ENCODE measurements around the gene SLC6A3.

Gene SLC6A3

DNA sequence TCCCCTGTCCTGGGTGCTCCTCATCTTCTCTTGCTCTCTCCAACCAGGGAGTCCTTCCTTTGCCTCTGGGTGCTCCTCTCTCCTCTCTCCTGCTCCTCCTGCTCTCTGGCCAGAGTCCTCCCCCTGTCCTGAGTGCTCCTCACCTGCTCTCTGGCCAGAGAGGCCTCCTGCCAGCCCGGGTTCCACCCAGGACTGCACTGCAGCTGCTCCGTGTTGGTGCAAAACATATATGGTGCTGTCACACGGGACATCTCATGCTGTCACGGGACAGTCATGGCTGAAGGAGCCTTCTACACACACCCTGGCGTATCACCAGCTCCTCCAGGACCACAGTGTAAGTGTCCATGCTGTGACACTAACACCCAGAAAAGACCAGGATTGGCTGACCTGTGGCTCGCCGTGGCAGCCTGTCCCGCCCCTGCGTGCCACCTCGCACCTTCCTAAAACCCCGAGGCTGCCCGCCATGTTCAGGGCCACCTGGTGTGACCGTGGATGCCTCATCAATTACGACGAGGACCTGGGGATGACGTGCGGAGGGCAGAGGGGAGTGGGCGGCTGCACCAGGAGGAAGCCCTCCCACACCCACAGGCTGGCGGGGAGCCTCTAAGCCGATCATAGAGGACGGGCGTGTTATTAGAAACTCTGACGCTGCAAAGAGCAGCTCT is 27.9 kb upstream of the SLC6A3 start:
- TF ChIP-seq, protein P1, sequence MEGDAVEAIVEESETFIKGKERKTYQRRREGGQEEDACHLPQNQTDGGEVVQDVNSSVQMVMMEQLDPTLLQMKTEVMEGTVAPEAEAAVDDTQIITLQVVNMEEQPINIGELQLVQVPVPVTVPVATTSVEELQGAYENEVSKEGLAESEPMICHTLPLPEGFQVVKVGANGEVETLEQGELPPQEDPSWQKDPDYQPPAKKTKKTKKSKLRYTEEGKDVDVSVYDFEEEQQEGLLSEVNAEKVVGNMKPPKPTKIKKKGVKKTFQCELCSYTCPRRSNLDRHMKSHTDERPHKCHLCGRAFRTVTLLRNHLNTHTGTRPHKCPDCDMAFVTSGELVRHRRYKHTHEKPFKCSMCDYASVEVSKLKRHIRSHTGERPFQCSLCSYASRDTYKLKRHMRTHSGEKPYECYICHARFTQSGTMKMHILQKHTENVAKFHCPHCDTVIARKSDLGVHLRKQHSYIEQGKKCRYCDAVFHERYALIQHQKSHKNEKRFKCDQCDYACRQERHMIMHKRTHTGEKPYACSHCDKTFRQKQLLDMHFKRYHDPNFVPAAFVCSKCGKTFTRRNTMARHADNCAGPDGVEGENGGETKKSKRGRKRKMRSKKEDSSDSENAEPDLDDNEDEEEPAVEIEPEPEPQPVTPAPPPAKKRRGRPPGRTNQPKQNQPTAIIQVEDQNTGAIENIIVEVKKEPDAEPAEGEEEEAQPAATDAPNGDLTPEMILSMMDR (IDR thresholded peaks at IDR 0.05; ENCODE audit: low read depth, low read length): no peak

DNA sequence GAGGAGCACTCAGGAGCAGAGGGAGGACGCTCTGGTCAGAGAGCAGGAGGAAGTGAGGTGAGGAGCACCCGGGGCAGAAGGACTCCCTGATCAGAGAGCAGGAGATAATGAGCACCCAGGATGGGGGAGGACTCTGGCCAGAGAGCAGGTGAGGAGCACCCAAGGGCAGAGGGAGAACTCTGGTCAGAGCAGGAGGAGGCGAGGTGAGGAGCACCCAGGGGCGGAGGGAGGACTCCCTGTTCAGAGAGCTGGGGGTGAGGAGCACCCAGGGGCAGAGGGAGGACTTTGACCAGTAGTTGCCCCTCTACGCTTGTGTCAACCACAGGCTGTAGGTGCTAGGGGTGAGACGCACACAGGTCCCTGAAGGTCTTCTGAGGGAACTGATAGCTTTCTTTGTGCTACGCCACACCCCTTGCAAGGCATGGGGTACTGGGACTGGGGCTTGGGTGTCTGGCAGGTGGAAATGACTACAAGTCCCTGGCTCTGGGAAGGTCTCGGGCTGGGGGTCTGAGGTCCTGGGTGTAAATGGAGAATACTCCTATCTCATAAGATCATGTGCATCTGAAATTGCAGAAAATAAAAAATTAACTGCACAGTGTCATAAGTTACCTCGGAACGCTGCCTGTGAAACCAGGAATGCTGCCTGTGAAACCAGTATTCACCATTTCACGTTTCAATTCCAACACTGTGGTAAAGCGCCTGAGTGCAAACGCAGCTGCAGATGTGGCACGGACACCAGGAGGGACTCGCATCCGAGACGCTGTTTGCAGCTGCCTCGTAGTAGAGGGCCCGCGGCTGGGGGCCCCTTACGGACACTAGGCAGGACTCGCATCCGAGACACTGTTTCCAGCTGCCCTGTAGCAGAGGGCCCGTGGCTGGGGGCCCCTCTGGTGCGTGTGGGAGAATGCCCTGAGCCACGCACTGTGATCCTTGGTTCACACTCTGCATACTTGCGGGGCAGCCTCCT is 27.0 kb upstream of the SLC6A3 start:
- DNase-seq (ENCODE audit: extremely low read depth, low read depth): no peak
- TF ChIP-seq, protein P1 (IDR thresholded peaks at IDR 0.05; ENCODE audit: low read depth, low read length): no peak

More for the DNA sequence above, 27.9 kb upstream of the SLC6A3 start:
- DNase-seq (ENCODE audit: extremely low read depth, low read depth): no peak

DNA sequence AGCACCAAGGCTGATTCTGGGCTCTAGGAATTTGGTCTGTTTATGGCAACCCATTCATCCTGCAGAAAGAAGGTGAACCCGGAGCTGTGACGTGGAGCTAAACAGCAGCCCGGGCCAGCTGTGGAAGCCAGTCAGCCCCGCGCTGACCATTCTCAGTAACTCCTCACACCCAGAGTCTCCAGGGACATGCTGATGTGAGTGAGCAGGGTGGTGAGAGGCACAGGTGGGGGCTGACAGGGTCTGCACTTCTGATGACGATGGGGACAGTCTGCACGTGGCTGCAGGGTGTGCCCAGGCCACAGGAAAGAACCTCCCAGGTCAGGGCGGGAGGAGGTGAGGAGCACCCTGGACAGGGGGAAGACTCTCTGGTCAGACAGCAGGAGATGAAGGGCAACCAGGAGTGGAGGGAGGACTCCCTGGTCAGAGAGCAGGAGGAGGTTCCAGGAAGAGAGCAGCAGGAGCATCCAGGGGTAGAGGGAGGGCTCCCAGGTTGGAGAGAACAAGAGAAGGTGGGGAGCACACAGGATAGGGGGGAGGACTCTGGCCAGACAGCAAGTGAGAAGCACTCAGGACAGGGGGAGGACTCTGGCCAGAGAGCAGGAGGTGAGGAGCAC is 26.1 kb upstream of the SLC6A3 start:
- TF ChIP-seq, protein P1 (IDR thresholded peaks at IDR 0.05; ENCODE audit: low read depth, low read length): no peak
- no peak for DNase-seq (ENCODE audit: extremely low read depth, low read depth)

GRCh38 chr5:1470762-1471211 is 25.5 kb upstream of the SLC6A3 start:
- TF ChIP-seq, protein P1 (IDR thresholded peaks at IDR 0.05; ENCODE audit: low read depth, low read length): no peak
- DNase-seq (ENCODE audit: extremely low read depth, low read depth): no peak

DNA sequence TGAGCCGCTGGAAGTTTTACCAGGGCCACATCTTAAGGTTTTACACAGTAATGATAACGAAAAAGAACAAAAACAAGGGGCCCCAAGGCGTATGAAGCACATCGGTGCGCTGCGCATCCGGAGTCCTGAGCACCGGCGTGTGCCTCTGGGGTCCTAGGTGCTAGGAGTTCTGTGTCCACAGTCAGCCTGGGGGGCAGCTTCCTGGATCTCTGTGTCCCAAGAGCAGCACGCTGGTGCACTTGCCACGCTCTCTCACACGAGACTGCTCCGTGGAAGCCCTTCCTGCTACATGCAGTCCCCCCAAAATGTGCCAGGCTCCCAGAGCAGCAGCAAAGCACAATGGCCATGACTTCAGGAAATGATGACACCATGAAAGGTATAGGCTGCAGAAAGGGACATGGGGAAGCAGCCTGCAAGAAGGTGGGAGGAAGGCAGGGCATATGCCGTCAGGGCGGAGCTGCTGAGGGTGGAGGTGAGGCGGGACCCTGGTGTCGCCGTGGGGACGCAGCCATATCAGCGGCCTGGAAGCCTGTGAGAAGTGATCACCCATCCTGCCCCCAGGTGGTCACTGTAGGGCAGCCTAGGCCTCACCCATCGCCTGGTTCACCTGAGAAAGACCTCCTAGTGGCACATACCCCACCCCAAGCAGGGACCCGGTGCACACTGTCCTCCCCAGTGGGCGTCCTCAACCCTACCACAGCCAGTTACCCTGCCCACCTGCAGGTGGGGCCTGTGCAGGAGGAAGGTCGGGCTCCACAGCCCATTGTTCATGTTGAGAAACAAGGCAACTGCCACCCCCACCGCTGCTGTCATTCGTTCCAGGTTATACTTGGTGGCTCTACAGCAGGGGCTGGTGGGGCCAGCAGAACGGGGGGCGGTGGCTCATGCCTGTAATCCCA is 23.6 kb upstream of the SLC6A3 start:
- TF ChIP-seq, protein P1 (IDR thresholded peaks at IDR 0.05; ENCODE audit: low read depth, low read length): no peak
- DNase-seq (ENCODE audit: extremely low read depth, low read depth): no peak

GRCh38 chr5:1468247-1468612 is 23.0 kb upstream of the SLC6A3 start:
- DNase-seq (ENCODE audit: extremely low read depth, low read depth): no peak
- TF ChIP-seq, protein P1 (IDR thresholded peaks at IDR 0.05; ENCODE audit: low read depth, low read length): peak; percentile 41

Data from AG09319 (cell line).